ENCODE results near the gene SRSF12.
A peak's percentile ranks its signal among the peaks of the same experiment; 100 is the strongest.
"Not testable (repeated sequence)": the region's sequence is repeated elsewhere in the genome, so short reads cannot be mapped to it uniquely, and the experiment has no call there.

SRSF12 gene

DNA sequence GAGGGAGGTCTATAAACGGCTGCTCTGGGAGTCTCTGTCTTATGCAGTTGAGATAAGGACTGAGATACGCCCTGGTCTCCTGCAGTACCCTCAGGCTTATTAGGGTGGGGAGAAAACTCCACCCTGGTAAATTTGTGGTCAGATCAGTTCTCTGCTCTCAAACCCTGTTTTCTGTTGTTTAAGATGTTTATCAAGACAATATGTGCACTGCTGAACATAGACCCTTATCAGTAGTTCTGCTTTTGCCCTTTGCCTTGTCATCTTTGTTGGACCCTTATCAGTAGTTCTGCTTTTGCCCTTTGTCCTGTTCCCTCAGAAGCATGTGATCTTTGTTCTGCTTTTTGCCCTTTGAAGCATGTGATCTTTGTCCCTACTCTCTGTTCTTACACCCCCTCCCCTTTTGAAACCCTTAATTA is 10.4 kb upstream of the SRSF12 start:
- DNase-seq: not testable (repeated sequence)

DNA sequence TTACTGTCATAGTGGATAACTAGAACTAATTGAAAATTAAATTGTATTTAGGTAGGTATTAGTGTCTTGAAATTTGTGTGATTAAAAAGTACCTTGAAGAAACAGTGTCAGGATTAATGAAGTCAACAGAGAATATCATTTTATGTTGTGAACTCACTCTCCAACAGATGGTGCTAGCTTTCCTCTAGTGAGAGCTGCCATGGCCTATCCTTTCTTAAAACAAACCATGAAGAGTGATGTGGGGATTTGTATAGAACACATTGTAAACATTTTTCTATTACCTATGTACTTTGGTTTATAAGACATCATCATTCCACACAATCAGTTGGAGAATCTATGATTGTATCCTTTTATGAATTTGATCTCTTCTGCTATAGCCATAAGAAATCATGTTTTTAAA is 4.8 kb upstream of the SRSF12 start:
- DNase-seq: peak; percentile 13

DNA sequence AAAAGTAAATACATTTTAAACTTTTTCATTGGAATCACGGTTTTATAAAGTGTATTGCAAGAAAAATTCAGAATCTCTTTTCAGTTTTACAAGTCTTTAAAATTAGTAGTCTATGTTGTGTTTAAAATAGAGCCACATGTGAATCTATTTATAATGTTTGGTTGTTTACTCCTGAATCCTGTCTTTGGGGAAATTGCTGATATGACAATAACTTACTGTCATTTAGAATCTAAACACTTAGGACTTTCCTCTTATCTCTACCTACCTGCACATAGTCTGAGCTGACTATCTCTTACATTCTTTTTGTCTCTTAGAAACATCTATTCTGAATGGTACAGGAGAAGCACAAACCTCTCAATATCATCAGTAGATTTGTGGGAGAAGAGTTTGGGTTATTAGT is 4.1 kb upstream of the SRSF12 start:
- no peak for DNase-seq

DNA sequence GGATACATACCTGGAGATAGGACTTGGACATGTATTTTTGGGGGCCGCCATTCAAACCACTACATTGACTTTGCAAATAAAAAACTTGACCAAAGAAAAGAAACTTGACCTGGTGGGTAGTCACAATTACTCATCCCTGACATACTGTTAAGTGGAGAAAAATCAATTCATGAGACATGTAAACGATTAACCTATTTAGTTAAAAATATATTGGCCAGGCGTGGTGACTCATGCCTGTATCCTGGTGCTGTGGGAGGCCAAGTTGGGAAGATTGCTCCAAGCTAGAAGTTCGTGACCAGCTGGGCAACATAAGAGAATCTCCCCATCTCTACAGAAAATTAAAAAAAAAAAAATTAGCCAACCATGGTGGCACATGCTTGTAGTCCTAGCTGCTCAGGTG is 2.5 kb upstream of the SRSF12 start:
- DNase-seq: no peak

DNA sequence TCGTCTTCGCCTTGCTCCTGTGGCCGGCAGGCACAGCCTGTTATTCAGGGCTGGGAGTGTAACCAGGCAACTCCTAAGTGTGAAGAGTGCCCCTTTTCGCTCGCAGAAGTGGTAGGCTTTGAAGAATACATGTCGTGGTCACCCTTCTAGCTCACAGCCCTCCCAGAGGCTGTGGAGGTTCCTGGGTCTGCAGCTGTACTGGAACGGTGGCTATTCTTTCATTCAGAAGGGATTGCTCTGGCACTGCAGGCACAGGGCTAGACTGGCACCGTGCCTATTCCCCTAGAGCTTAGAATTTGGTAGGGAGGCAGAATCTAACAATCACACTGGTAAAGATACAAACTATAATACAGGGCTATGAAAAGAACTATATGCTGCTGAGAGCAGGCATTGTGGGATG is 1.1 kb upstream of the SRSF12 start:
- no peak for DNase-seq

DNA sequence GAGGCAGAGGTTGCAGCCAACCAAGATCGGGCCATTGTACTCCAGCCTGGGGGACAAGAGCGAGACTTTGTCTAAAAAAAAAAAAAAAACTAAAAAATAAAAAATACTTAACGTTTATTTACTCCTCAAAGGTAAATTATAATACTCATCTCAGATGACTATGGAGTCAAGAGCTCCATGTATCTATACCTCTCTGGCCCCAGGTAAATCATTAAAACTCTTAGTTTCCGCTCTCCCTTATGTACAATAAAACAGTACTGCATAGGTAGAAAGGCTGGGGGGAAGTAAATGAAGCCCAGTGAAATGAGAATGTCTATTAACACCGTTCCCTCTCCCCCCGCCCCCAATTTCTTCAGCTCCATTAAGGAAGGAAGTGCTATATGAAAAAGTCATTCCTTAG is 1.2 kb downstream of the SRSF12 start:
- DNase-seq: no peak

DNA sequence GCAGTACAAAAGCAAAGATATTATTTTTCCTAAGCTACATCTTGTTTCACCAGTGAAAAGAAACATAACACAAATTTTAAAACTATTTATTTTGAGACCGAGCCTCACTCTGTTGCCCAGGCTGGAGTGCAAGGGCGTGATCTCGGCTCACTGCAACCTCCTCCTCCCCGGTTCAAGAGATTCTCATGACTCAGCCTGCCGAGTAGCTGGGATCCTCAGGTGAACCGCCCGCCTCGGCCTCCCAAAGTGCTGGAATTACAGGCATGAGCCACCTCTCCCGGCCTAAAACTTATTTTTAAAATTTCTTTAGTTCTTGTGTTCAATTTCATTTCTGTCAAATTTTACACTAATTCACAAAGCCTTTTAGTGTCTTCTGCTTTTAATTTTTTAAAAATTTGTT is 5.9 kb downstream of the SRSF12 start:
- DNase-seq: no peak

DNA sequence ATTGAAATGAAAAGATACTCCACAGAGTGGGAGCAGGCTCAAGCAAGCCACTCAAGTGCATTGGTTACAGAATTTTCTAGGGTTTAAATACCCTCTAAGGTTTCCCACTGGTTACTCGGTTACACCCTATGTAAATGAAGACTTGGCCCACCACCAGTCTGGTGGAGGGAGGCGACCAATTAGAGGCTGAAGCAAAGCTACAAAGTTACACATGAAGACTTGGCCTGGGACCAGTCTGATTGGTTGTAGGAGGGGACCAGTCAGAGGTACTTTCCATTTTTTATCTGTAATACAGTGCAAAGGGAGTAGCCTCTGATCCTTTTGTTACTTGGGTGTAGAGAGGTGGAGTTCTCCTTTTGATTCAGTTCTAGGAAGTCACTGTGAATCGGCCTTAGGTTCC is 7.6 kb downstream of the SRSF12 start:
- DNase-seq: no peak

DNA sequence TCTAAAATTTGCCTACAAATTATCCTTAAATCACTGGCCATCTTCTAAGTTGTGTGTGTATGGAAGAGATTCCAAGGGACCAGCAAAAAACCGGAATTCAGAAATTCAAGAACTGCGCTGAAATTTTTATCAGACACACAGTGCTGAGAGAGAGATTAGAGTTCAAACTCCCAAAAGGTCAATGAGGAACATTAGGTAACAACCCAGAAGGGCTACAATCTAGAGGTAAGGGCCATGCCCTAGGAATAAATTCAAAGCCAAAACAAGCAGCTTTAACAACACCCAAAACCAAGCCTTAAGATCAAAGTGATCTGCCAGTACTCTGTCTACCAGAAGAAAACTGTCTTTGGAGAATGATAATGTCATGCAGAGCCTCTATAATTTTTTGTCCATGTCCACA is 17.8 kb downstream of the SRSF12 start:
- no peak for DNase-seq

DNA sequence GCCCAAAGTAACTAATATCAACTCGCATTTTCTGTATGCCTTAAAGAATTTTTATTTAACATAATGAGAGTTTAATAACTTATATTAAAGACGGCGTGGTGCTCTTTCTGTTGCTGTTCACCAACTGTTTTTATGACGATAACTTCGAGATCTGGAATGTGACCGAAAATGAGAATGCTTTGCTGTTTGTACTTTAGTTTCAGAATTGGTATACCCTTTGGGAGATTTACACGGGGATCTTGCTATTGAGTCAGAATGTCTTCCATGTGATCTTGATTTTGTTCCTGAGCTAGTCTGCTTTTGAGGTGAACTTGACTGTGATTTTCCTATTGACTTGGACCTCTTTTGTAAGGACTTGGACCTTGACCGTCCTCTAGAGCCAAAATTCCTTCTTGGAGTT is 19.4 kb downstream of the SRSF12 start:
- no peak for DNase-seq

DNA sequence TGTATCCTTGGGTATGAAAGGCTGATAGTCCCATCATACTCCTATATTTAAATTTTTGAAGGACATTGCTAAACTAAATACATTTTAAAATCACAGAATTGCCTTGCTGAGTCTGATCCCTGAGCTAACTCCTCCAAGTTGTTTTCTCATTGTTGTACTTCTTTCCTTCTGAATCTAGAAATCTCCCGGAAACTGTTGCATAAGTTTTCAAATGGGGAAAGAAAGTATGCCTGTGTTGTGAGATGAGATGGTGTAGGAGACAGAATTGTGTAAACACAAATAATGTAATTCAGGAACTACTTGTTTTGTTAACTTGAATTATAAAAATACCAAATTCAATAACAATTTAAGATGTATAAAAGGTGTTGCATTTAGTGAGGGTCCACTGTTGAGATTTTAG is 30.0 kb downstream of the SRSF12 start:
- DNase-seq: no peak

DNA sequence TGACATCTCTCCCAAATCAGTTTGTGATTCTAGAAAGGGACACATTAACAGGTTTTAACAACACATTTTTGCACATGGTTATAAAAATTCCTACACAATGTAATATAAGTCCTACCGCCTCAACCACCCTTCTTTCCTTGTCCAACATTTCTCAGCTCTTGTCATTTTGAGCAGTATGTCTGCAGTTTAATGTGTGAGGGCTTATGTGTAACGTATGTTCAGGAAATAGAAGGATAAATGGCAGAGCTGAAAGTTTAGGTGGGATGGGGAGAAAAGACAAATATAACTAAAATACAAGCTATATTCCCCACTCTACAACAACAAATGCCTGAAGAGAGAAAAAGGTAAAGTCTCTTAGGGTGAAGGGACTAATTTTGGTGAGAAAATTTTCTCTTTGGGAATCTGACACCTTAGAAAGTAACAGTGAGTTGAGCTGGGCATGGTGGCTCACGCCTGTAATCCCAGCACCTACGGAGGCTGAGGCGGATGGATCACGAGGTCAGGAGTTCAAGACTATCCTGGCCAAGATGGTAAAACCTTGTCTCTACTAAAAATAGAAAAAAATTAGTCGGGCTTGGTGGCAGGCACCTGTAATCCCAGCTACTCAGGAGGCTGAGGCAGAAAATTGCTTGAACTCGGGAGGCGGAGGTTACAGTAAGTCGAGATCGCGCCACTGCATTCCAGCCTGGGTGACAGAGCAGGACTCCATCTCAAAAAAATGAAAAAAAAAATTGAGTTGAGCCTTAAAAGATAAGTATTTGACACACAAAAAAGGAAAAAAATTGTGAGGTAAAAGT is 32.3 kb downstream of the SRSF12 start:
- DNase-seq: no peak

DNA sequence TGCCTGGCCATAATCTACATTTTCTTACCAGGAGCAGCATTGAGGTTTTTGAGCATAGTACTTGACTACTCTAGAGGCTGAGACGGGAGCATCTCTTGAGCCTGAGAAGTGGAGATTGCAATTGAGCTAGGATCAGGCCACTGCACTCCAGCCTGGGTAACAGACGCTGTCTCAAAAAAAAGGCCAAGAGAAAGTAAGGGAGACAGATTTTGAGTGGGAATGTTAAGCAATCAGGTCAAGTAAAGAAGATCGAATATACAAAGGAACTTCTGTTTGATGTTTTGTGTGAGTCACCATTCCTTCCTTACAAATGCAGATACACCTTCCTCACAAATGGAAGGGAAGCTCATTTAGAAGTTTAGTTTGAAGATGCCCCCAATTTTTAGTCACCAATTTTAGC is 32.9 kb downstream of the SRSF12 start:
- peak; percentile 46 for DNase-seq

DNA sequence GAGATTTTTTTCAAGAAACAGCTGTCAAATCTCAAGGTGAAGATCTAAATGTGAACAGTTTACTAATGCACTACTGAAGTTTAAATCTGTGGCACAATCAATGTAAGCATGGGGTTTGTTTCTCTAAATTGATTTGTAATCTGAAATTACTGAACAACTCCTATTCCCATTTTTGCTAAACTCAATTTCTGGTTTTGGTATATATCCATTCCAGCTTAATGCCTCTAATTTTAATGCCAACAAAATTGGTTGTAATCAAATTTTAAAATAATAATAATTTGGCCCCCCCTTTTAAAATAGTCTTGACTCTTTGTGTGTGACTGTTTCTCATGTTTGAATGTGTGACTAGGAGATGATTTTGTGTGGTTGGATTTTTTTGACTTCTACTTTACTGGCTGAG is 33.3 kb downstream of the SRSF12 start:
- DNase-seq: no peak

DNA sequence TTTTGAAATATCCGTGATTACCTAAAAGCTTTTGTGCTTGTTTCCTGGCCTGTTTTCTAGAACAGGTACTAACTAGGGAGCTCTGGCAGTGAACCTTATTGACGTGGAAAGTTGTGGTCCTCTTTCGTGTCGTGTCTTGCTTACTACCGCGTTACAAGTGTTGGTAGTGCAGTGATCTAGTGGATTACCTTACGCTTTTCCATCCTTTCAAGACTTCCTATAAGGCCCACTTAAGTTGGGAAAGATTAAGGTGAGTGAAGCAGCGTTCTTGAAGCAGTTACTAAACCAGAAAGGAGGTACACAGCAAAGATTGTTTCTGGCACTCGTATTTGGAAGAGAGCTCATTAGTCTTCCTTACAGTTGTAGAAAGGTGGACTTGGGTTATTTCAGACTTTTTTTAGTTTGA is 35.4 kb downstream of the SRSF12 start:
- DNase-seq: no peak

DNA sequence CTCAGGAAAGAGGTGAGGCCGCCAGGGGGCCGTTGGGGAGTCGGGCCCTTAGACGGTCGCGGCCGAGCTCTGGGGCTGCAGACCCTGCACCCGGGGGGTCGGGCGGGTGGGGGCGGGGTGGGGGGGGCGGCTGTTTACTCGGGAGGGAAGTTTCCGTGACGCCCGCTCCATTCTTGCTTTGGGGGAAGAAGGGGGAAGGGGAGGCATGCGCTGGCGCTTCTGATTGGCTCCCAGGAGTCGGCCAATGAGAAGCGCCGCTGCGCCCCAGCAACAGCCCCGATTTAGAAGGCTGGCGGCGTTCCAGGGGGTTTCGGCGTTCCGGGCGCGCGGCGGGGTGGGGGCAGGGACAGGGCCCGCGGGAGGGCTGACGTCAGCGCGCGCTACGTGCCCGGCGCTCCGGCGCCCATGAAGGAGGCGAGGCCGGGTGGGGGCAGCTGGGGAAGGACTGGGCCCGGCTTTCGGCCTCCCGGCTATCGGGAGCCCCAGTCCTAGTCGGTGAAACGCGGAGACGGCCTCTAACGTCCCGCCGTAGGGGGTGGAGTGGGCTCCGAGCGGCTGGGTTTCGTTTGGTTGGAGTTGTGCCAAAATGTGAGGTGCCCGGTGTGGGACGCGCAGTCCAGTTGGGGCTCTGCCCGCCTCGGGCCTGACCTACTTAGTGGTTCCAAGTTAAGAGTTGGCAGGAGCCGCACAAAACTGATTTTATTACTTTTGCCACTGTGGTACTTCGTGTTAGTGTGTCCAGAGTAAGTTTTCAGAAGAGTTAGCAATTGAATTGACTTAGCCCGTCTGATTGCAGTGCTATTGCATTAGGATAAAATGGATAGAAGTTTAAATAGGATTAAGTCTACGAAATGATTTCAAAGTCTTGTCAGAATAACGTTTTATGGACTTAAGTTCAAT is 36.2 kb downstream of the SRSF12 start:
- DNase-seq: peak; percentile 91

DNA sequence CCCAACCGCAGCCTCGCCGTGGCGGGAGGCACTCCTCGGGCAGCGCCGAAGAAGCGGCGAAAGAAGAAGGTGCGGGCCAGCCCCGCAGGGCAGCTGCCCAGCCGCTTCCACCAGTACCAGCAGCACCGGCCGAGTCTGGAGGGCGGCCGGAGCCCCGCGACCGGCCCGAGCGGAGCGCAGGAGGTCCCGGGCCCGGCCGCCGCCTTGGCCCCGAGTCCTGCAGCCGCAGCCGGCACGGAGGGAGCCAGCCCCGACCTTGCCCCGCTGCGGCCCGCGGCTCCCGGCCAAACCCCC is 36.8 kb downstream of the SRSF12 start:
- DNase-seq: no peak

DNA sequence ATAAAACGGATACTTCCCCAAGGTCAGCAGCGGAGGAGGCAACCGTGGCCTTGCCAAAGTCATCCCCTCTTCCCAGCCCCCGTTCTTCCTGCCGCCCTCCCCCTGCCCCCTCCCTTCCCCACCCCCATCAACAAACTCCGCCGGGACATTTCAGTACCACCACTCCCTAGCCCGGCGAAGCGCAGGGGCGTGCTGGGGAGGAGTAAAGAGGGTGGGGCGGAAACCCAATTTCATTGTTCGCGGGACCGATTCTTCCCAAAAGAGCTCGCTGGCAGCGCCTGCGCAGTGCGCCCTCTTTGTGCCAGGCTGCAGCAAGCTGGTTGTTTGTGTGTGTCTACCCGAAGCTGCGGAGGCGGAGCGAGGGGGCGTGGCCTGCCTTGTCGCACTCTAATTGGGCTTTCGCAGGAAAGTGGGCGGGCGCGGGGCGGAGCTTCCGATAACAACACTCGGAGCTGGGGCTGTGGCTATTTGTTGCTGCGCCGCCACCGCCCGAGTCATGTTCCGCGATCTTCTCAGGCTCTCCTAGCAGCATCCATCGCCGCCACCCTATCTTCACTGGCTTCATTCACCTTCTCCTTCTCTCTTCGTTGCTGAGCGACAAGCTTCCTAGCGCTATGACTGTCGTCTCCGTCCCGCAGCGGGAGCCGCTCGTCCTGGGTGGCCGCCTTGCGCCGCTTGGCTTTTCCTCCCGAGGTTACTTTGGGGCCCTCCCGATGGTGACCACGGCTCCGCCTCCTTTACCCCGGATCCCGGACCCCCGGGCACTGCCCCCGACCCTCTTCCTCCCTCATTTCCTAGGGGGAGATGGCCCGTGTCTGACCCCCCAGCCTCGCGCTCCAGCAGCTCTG is 37.4 kb downstream of the SRSF12 start, which contains the start of gene PNRC1:
TSS of gene PNRC1 (plus strand) at position 471 of the 848 bp plus-strand sequence. CDS start at position 615, 144 bp downstream.
- DNase-seq: peak; percentile 94

DNA sequence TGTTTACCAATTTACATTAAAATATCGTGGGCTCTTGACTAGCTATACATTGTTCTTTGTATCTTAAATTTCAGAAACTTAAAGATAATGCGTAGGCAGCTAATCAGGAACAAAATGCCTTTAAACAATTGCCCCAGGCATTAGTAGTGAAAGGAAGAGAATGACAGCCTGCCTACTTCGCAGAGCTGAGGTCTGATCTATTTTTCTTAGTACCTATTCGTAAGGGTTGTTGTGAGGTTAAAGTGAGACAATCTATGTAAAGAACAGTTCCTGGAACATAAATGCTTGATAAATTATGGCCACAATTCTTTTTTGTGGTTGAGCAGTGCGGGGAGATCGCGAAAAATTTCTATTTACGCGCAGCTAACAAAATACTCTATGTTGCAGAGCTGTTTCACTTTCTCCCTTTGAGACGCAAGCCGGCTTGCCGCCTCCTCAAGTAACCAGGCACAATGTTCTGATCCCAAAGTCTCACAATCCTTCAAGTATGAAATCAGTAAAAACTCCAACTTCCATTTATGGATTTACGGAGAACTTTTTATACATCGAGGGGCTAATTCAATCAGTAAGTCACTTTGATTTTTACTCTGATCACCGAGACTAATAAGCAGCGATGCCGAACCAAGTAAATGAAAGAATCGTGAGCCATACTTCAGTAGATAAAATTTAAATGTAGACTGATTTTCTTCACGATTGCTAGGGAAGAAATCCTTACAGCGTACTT is 38.2 kb downstream of the SRSF12 start:
- DNase-seq: no peak

DNA sequence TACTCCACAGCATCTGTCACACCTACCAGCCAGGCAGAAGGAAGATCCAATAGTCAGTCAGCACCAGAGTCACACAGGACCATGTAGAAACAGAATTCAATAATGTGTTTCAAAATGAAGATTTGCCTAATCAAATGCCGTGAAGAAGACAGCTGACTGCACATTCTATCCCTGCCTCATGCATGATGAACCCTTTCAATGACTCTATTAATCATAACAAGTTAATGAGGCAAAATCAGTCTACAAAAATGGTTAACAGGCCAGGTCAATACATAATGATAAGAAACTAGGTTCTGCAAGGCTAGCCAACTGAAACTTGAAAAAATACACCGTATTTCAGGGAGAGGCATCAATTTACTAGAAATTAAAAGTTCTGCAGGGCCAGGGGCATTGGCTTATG is 44.0 kb downstream of the SRSF12 start:
- no peak for DNase-seq

DNA sequence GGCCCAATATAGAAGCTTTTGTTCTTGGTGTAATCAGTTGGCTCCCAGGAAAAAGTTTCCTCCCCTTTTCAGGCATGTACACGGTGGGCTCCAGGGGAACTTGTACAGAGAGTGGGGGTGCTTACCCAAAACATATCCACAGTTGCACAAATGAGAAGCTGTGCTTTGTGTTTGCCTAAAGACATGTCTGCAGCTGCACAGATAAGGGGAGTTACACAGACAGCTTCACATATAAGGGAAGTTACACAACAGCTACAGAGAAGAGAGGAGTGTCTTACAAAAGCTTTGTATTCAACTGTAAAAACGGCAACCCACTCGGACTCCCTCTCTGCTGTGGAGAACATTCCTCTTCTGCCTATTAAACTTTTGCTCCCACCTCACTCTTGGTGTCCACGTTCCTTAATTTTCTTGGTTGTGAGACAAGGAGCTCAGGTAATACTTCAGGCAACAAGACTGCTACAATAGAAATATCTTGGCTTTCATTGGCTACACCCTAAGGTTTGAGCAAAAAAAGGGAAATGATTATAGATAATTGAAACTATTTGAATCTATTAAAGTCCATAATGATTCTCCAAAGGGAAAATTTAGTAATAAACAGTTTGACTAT is 44.8 kb downstream of the SRSF12 start:
- no peak for DNase-seq

DNA sequence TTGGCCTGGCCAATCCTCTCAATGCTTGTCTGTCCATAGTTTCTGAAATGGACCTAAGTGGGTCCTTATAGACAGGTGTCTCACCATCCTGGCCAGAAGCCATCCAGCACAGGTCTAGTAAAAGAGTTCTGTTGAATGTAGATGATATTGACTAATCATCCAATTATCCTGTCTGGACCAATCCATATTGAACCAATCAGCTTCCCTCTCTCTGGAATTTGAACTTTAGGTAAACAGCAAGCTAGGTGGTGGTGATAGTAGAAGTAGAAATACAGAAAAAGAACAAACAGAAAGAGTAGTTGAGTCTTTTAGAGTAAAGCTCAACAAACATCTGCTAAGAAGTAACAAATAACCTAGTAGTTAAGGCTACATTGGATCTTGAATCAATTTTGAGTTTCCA is 46.8 kb downstream of the SRSF12 start:
- no peak for DNase-seq

All from DMS79 (cell line).